Astrocyte of the spinal cord (primary cell): ENCODE results near the gene CEP68.
A peak's percentile ranks its signal among the peaks of the same experiment; 100 is the strongest.

Experiments
- DNase-seq: peaks from one replicate; pipeline ENCODE4 v3.0.0; 2011; ENCODE audit warnings: low read depth, low spot score
- H3K4me3 ChIP-seq: 2 replicates; pipeline ENCODE4 v1.5.1; 2011; ENCODE audit warnings: low read depth, mild to moderate bottlenecking, low read length, moderate library complexity
- in situ Hi-C: cut with HindIII; loops from 2 replicates; pipeline ENCODE4 v1.10.0; 2017; ENCODE audit warnings: low sequenced_read_pairs
- TF ChIP-seq, protein P1 (sequence below): IDR thresholded peaks from 2 replicates; pipeline ENCODE4 v1.5.1; 2012; ENCODE audit warnings: low read depth, mild to moderate bottlenecking, low read length, inconsistent platforms

The CEP68 gene

DNA sequence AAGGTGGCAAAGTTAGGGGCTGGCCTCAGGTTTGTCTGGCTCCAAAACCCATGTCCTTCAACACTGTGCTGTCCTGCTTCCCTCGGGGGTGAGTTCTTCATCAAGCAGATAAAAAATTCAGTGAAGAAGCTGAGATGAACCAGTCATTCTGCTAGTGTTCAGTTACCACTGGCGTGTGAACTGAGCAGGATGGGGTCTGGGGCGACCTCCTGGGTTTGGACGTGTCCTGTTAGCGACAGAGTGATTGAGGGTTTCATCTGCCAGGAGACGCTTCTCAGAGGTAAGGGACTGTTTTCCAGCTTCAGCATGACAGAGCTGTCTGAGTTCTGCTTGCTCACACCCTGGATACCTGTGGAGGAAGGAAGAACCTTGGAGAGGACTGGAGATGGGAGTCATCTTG is 14.6 kb downstream of the CEP68 start:
- DNase-seq, result no peak
- TF ChIP-seq, protein P1, sequence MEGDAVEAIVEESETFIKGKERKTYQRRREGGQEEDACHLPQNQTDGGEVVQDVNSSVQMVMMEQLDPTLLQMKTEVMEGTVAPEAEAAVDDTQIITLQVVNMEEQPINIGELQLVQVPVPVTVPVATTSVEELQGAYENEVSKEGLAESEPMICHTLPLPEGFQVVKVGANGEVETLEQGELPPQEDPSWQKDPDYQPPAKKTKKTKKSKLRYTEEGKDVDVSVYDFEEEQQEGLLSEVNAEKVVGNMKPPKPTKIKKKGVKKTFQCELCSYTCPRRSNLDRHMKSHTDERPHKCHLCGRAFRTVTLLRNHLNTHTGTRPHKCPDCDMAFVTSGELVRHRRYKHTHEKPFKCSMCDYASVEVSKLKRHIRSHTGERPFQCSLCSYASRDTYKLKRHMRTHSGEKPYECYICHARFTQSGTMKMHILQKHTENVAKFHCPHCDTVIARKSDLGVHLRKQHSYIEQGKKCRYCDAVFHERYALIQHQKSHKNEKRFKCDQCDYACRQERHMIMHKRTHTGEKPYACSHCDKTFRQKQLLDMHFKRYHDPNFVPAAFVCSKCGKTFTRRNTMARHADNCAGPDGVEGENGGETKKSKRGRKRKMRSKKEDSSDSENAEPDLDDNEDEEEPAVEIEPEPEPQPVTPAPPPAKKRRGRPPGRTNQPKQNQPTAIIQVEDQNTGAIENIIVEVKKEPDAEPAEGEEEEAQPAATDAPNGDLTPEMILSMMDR, result no peak
- H3K4me3 ChIP-seq, result no peak overlapping the region
- in situ Hi-C loops, result no loop called here

DNA sequence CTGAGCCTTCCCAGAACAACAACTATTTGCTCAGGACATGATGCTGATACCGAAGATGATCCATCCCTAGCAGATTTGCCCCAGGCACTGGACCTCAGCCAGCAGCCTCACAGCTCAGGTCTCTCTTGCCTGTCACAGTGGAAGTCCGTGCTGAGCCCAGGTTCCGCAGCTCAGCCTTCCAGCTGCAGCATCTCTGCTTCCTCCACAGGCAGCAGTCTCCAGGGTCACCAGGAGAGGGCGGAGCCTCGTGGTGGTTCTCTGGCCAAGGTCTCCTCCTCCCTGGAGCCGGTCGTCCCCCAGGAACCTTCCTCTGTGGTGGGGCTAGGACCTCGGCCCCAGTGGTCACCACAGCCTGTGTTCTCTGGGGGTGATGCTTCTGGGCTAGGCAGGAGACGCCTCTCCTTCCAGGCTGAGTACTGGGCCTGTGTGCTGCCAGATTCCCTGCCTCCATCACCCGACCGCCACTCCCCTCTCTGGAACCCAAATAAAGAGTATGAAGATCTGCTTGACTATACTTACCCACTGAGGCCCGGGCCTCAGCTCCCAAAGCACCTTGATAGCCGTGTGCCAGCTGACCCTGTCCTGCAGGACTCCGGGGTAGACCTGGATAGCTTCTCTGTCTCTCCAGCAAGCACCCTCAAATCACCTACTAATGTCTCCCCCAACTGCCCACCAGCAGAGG is 15.4 kb downstream of the CEP68 start:
- DNase-seq, result no peak
- in situ Hi-C loops, result no loop called here
- TF ChIP-seq, protein P1, result peak; percentile 45
- H3K4me3 ChIP-seq, result no peak overlapping the region

DNA sequence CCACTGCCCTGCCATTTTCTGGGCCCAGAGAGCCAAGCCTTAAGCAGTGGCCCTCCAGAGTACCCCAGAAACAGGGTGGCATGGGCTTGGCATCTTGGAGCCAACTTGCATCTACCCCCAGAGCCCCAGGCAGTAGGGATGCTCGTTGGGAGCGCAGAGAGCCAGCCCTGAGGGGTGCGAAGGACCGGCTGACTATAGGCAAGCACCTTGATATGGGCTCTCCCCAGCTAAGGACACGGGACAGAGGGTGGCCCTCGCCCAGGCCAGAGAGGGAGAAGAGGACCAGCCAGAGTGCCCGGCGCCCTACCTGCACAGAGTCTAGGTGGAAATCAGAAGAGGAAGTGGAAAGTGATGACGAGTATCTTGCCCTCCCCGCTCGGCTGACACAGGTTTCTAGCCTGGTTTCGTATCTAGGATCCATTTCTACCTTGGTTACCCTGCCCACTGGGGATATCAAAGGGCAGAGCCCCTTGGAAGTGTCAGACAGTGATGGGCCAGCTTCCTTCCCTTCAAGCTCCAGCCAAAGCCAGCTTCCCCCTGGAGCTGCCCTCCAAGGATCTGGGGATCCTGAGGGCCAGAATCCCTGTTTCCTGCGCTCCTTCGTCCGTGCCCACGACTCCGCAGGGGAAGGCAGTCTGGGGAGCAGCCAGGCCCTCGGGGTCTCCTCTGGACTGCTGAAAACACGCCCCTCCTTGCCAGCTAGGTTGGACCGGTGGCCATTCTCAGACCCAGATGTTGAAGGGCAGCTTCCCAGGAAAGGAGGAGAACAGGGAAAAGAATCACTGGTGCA is 16.2 kb downstream of the CEP68 start:
- TF ChIP-seq, protein P1, result no peak
- no peak overlapping the region for H3K4me3 ChIP-seq
- in situ Hi-C loops, result no loop called here
- DNase-seq, result no peak

DNA sequence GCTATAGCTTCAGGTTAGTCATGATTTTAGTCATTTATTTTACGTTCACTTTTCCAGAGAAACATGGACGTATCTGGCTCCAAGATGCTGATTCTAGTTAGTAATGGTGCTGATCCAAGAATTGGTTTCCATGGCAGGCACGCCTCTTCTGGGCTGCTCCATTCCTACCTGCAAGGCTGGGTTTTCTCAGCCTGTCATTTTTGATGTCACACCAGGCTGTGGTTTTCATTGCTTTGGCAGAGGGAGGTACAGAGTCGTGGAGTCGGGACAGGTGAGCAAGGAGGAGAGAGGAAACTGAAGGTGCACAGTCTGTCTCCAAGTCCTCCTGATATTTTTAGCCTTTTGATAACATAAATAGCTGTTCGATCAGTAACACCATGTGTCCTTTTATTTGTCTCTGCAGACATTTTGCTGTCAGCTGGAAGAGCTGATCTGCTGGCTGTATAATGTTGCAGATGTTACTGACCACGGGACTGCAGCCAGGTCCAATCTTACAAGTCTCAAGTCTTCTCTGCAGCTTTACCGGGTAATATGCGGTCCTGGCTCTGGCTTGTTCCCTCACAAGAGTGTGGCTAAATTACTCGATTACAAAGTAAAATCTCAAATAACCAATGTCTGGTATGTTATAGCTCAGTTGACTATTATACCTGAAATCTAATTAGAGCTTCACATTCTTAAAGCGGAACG is 17.8 kb downstream of the CEP68 start:
- DNase-seq, result no peak
- TF ChIP-seq, protein P1, result no peak
- H3K4me3 ChIP-seq, result no peak overlapping the region
- in situ Hi-C loops, result no loop called here

DNA sequence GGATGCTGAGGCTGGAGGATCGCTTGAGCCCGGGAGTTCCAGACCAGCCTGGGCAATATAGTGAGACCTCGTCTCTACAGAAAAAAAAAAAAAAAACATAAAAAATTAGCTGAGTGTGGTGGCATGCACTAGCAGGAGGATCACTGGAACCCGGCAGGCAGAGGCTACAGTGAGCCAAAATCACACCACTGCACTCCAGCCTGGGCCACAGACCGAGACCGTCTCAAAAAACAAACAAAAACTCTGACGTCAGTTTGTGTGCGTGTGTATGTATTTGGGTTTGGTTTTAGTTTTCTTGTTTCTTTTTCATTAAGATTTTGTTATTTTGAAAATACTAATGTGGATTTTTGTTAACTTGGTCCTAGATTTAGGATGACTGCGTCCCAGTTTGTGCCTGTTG is 19.0 kb downstream of the CEP68 start:
- no peak for DNase-seq
- H3K4me3 ChIP-seq, result no peak overlapping the region
- TF ChIP-seq, protein P1, result no peak
- in situ Hi-C loops, result no loop called here

DNA sequence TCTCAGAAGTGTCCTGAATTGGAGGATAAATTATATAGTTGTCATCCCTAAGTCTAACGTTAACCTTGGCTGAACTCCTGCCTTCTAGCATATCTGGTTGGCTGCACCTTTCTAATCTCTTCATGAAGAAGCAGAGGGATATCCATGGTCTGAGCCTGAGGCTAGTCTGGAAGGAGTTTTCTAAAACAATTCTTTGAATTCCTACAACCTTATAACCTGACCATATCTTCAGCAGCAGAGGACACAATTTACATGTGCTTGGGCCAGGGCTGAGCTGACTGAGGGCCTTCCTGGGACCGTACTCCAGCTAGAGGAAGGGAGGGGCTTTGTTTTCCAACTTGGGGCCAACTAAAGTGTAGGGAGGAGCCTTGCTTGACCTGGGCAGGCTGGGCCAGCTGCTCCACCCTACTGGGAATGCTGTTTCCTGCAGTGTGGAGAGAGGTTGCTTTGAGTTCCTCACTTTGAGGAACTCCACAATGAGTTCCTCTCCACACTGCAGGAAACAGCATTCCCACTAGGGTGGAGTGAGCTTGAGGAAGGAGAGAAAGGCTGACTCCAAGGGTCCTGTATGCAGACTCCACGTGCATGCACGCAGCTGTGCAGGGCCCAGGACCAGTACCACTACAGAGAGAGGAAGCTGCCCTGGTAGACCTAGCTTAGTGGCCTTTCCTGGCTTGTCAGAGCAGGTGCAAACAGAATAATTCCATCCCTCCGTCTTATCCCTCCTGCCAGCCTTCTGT is 19.6 kb downstream of the CEP68 start:
- H3K4me3 ChIP-seq, result no peak overlapping the region
- TF ChIP-seq, protein P1, result no peak
- peak; percentile 26 for DNase-seq
- in situ Hi-C loops, result no loop called here
